Measurements from ENCODE around the gene BCAS1.
A peak's percentile ranks its signal among the peaks of the same experiment; 100 is the strongest.

The BCAS1 gene

DNA sequence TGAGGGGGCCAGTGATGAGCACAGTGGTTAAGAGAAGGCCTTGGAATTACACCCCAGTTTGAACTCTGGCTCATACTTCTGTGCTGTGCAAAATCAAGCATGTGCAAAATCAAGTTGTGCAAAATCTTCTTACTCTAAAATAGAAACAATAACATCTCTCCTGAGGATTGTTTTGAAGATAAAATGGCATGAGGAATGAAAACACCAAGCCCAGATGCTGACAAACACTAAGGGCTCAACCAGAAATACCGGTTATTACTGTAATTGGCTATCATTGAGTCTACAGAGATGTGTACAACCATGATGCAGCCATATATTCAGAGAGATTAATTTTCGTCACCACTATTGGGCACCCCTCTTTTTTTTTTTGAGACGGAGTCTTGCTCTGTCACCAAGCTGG is 5.9 kb upstream of the BCAS1 start:
- no peak for DNase-seq (ENCODE audit: low read depth)

DNA sequence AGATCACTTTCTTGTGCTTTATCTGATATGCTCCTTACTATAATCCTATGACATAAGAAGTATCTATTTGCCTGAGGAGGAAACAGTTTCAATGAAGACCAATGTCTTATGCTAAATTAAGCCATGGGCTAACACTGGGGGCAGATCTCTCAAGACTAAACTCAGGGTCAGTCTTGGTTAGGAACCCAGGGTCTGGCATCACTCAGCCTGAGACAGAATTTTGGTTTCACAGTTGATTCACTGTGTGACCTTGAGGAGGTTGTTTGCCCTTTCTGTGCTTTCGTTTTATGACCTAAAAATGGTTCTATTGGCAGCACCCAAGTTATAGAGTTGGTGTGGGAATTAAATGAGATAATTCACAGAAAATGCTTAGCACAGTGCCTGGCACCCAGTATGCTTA is 4.9 kb upstream of the BCAS1 start:
- DNase-seq (ENCODE audit: low read depth), result no peak

DNA sequence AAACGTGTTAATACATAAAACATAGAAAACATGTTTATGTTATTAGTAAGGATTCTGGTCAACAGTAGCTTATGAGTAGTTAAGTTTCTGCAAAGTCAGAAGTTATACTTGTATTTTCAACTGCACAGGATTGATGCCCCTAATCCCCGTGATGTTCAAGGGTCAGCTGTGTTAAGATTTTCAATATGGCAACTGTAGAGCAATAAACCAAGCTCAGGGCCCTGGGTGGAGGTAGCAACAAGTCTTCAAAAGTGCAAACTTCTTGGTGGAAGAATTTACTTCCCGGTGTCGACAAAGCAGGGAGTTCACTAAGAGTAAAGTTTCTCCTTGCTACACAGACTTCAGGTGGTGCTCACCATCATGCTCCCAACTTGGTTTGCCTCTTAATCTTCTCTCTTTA is 4.1 kb upstream of the BCAS1 start:
- no peak for DNase-seq (ENCODE audit: low read depth)

DNA sequence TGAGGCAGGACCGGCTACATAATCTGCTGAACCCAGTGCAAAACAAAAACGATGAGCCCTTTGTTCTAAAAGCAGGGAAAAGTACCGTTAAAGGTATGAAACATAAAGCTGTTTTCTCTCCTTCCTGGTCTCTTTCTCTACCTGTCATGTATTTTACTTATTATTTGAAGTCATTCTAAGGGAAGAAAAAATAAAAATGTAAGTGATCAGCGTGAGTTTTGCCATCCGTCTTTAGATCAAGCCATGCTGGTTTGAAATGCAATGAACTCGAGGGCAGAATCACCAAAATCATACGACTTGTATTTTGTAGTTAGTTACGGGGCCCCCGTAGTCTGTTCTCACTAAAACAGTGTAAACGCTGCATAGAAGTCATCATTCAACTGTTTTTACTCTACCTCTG is 2.9 kb upstream of the BCAS1 start:
- DNase-seq (ENCODE audit: low read depth), result no peak

DNA sequence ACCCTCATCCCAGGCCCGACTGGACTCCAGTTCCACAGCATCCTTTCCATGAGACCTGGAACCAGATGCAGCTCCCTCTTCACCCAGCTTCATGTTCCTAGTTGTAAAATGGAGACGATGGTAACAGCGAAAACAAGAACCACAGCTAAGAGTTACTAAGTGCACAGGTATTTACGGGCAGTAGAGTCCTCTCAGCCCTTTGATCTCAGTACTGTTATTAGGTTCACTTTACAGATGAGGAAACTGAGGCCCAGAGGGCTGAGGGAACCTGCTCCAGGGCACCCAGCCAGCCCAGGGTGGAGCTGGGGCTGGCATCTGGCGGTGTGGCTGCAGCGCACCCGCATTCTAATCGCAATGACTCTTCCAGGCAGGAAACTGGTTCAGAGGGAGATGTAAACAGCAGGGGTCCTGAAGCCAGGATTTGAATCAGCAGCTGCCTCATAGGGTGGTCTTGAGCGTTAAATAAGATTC is 858 bp downstream of the BCAS1 start:
- DNase-seq (ENCODE audit: low read depth), result no peak

DNA sequence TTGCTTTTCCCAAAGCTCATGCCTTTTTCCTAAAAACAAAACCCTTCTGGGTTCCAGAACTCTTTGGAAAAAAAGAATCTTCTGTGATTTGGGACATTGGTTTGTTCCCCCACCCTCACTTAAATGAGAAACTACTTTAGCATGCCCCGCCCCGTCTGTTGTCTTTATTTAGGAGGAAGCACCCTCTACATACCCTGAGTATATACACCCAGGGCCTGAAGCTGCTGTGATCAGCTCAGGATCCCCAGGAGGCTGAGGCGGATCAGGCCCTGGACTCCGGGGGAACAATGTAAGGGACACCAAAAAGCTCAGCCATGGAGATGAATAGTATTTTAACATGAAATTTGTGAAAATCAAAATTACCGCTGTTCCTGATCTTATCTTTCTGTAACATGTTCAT is 1.4 kb downstream of the BCAS1 start:
- DNase-seq (ENCODE audit: low read depth), result no peak

DNA sequence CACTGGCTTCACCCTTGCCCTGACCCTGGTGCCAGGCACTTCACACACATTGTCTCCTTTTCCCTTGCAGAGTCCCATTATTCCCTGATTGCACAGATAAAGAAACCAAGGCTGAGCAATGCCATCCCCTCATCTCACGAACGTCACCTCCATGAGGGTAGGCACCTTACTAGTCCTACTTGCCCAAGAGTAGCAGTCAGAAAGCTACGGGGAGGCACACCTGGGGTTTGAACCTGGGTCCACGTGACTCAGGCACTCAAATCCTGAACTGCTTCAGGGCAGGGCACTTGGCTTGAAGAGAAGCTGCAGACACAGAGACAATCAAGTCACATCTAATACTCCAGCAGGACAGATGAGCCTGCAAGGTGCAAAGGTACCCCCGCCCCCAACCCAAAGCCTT is 1.9 kb downstream of the BCAS1 start:
- DNase-seq (ENCODE audit: low read depth), result no peak

DNA sequence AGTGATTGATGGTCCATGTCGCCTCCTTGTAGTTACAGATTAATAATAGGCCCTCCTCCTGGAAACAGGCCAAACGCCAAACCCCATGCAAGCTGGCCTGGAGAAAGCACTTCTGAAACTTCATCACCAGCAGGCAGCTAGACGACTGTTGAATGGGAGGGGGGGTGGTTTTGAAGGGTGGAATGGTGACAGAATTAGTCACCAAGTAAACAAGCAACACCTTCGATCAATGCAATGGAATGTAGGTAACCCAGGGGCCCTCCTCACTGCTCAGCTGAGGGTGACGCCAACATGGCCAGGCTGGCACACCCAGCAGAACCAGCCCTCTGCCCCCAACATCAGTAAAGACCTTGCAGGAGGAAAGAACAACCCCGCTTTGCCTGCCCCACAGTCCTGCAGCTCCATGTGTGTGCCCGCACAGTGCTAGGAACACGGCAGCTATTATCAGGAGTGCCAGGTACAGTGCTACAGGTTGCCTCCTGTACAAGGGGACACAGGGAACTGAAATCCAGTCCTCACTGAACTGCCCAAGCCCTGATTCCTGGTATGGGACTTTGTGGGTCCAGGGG is 2.7 kb downstream of the BCAS1 start:
- no peak for DNase-seq (ENCODE audit: low read depth)

DNA sequence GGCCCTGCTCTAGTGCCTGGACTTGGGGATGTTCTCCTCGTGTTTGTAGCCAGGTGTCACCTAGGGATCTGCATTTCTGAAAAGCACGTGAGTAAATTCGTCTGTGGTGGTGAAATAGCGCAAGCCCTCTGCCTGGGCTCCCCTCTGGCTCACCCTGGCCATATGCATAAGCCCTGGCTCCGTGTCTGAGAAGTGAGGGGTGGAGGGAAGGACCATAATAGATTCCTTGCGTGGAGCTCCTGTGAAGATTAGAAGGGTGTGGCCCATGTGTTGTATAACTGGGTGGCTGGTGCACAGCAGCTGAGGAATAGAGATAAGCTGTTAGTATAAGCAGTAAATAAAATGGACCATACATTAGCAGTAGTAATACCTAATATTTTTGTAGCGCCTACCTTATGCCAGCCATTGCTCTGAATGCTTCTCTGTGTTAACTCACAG is 4.8 kb downstream of the BCAS1 start:
- DNase-seq (ENCODE audit: low read depth), result no peak

DNA sequence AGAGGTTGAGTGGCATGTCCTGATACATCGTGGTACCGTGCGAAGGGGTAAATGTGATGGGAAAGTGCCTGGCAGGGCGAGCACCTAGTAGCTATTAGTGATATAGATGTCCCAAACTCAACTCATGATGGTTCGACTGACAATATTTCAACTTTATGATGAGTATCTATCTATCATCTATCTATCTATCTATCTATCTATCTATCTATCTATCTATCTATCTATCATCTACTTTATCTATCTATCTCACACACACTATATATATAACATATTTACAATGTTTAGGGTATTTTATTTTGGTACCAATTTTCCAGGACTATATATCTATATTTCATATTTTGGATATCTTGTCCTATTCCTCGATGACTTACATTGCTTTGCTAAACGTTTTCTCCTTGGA is 5.5 kb downstream of the BCAS1 start:
- DNase-seq (ENCODE audit: low read depth), result no peak

DNA sequence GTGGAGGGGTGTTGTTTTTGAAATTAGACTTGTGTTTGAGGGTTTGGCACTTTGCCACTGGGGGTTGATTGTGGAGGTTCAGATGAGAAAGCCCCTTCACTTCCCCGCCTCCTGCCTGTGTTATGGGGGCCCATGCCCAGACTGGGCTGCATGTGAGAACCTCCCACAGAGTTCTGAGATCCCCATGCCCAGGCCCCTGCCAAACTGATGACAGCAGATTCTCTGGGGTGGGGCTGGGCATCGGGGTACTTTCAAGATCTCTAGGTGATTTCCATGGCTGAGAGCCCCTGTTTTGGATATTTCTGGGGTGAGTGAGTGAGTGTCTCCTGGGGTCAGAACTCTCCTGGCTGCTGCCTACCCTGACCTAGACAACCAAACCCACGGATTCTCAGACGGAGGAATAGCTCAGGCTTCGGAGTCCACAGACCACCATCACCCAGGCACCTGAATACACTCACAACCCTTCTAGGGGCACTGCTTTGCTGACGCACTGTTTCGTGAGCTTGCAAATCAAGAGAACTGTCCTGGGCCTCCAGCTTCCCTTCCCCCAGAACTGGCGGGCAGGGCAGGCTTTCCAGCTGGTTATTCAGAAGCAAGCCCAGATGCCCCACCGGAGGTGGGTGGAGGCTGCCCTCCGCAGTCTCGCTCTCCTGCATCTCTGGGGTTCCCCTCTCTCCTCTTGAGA is 6.3 kb downstream of the BCAS1 start:
- no peak for DNase-seq (ENCODE audit: low read depth)

DNA sequence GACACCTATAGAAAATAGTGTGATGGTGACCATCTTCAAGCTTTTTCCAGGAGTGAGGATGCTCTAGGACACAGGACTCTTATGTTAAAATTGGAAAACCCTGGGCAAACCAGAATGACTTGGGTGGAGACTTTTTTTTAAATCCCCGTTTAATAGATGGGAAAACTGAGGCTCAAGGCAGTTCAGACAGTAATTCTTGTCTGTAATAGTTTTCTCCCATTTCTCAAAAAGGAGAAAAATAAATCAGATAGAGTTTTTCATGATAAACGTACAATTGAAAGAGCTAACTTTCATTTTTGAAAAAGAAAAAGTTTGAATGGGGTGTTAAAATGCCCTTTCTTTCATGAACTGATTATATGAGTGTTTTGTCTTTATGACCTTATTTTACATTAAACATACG is 6.8 kb downstream of the BCAS1 start:
- DNase-seq (ENCODE audit: low read depth), result no peak

DNA sequence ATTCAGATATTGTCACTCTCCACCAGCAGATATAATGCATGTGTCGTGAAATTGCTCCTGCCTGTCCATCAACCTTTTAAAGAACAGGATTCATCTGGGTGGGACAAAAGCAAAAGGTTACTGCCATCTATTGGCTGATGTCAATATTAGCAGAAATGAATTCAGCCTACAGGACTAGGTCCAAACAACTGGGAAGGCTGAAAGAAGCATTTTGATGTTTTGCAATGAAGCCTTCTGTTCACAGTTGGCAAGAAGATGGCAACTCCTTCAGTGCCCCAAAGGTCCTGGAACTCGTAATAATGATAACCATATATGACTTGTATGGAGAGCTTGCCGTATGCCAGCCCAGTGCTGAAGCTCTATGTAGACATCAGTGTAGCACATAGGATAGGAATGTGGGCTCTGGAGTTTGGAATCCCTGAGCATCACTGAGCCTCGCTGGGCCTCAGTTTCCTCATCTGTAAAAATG is 7.5 kb downstream of the BCAS1 start:
- DNase-seq (ENCODE audit: low read depth), result peak; percentile 31

DNA sequence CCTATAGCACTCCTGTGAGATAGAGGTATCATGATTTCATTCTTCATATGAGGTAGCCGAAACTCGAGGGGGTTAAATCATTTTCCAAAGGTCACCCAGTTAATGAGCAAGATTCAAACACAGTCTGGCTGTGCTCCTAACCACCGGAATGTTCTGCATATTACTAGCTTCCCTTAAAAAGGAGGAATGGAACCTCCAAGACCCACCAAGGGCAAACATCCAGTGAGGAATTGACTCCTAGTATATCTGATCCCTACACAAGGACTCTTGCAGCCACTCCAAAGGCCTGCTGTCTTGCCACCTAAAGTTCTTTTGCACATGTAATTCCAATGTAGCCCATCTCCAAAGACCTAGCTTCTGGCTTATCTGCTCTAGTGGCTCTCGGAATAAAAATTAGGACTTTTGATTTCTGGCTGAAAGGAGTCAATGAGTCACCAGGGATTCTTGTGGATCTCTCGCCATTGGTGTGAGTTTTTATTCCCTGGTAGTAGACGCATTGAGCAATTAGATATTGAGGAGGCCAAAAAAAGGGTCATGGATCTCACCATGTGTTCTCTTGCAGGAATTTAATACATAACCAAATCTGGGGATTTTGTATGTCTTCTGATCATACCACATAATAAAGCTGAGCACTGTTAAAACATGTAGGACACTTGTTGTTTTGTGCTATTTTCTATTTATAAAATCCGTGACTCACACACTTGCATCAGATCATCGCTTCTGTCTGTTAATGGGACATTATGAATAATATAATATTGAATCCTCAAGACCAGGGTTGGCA is 9.1 kb downstream of the BCAS1 start:
- peak; percentile 34 for DNase-seq (ENCODE audit: low read depth)

DNA sequence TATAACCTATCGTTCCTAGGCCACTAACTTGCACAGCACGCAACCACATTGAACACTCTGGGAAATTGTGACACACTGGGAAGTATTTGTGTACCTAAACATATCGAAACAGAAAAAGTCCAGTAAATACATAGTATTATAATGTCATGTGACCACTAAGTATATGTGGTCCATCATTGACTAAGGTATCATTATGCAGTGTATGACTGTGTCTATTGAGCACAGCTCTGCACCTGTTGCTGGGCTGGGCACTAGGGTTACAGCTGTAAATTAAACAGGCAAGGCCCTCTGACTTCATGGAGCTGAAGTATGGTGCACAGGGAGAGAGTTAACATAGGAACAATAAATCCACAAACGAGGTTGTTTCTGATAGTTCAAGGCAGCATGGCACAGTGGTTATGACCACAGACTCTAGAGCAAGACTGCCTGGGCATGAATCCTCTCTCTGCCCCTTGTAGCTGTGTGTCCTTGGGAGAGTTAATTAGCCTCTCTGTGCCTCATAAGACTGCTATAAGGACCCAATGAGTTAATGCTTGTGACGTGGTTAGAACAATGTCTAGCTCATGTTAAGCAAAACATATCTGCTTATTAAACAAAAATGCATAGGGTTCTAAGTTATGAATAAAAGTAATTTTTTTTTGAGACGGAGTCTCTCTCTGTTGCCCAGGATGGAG is 10.6 kb downstream of the BCAS1 start:
- no peak for DNase-seq (ENCODE audit: low read depth)

DNA sequence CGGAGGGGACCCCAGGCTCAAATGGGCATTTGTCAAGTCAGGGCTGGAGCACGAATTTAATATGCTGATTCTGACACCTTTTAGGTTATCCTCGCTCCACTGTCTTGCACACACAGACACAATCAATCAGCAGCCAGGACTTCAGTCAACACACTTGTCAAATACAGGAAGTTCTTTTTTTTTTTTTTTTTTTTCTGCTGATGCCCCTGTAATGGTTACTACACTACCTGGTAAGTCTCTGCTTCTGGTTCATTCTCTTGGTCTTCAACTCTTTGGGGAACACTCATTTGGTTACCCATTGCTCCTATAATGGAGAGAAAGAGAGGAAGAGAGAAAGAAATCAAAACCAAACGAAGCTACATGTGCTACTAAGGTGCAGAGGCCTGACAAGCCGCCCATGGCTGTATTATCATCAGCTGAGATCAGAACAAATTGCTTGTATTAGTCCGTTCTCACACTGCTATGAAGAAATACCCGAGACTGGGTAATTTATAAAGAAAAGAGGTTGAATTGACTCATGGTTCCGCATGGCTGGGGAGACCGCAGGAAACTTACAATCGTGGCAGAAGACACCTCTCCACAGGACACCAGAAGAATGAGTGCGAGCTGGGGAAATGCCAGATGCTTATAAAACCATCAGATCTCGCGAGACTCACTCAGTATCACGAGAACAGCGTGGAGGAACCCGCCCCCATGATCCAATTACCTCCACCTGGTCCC is 11.8 kb downstream of the BCAS1 start:
- DNase-seq (ENCODE audit: low read depth), result no peak

DNA sequence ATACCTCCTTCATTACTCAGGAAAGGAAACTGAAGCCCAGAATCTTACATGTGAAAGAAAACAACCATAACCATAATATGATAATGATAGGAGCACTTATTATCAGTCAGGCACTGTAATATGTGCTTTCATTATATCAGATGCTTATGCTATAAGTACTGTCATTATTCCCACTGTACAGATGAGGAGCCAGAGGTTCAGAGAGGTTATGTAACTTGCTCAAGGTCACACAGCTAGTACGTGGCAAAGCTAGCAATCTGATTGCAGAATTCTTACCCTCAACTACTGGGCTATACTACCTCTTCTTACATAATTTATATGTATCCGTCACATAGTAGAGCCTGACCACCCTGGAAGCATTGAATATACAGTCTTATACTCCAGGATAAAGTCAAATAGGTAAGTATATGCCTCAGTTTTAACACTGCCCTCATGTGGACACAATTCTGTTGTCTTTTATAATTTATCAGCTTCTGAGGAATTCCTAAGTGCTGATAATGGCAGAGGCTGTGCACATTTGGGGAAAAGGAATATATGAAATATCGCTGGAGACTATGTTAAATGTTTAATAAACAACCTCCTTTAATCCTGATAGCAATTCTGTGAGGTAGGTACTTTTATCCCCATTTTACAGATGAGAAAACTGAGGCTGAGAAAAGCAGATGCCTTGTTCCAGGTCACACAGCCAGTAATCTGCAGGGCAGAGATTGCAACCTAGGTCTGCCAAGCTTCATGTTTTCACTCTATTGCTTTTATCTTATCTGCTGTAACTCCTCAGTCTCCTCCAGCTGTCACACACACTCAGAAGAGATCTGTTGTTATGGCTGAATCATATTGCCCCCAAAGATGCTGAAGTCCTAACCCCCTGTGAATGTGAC is 13.4 kb downstream of the BCAS1 start:
- no peak for DNase-seq (ENCODE audit: low read depth)

DNA sequence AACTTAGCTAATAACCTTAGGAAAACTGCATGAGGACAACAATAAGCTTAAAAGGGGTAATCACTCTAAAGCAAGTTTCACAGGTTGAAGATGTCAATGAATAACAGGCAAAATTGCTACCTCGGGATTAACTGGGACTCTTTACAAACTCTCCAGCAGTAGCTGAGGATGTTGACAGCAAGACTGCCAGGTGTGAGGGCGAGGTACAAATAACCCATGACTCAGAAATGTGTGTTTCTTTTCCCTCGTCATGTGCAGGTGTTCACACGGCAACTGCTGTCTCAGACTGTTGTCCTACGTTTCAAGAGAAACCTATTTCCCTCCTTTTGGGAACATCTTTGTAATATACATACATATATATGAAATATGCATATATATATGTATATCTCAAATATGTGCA is 15.9 kb downstream of the BCAS1 start:
- DNase-seq (ENCODE audit: low read depth), result no peak

DNA sequence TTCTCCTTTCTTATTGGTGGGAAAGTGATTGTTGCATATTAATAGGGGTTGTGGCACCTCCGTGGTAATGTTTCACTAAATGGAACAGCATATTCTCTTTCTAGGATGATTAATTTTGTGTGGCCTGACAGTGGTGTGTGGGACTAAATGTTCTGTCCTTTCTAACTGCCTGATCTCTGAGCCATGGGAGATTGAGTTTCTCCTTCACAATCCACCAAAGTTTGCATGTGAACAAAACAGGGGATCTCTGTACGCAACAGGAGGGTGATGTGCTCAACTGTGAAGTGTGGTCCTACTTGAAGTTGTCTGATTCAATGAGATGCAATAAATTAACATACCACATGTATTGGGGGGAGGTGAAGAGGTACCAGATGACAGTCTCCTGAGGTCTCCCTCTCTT is 19.3 kb downstream of the BCAS1 start:
- DNase-seq (ENCODE audit: low read depth), result no peak

DNA sequence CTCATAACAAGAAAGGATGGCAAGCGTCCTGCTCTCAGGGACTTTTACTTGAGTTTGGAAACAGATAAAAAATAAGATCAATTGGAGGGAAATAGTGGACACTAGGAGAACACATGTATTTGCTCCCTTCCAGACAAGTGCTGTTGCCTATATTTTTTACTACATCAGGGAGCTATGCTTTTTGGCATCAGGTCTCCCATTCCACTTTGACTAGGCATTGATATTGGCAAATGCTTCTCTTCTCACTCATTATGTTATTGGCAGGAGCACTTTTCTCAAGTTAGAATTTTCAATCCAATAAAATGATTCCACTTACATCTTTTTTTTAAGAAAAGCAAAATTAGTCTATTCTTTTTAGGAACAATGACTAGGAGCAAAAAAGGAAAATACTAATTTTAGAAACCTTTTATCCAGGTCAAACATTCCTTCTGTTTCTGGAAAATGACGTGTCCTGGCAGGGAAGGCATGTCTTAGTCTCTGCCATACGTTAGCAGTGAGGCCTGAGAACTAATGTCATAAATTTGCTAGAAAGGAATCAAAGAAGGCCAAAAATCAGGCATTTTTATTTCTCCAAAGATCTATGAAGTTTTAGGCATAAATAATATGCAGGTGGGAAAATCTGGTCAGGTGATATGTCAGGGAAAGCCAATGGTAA is 21.4 kb downstream of the BCAS1 start:
- DNase-seq (ENCODE audit: low read depth), result no peak

All from GM04503 (cell line).